SK-N-SH treated with all-trans-retinoic acid at 6 μM for 48 hours (cell line): ENCODE measurements around the gene SMOC1.

Experiments
- ATAC-seq: fragments of 200-7000 bp; cut with Tn5 transposase; 3 replicates; pipeline ENCODE4 v1.9.1; 2020; ENCODE audit warnings: mild to moderate bottlenecking, moderate library complexity
- ARNTL ChIP-seq: fragments of 450-650 bp; formaldehyde crosslinking; IDR thresholded peaks from 2 replicates; pipeline ENCODE4 v1.5.0; 2020; ENCODE audit warnings: low read depth, mild to moderate bottlenecking, moderate library complexity, borderline replicate concordance
- BACH2 ChIP-seq: fragments of 250-450 bp; sonication (Bioruptor Pico); IDR thresholded peaks from 2 replicates; pipeline ENCODE4 v1.9.0; 2021; ENCODE audit warnings: mild to moderate bottlenecking, borderline replicate concordance
- CREB5 ChIP-seq: fragments of 250-450 bp; sonication (Bioruptor Pico); IDR thresholded peaks from 2 replicates; pipeline ENCODE4 v1.5.1; 2020; ENCODE audit warnings: low read depth, mild to moderate bottlenecking, moderate library complexity
- CSDC2 ChIP-seq: fragments of 250-450 bp; sonication (Bioruptor Pico); IDR thresholded peaks from 2 replicates; pipeline ENCODE4 v1.5.0; 2020; ENCODE audit warnings: mild to moderate bottlenecking, moderate library complexity
- CSRNP3 ChIP-seq: fragments of 250-450 bp; sonication (Bioruptor Pico); IDR thresholded peaks from 2 replicates; pipeline ENCODE4 v1.5.1; 2021; ENCODE audit warnings: mild to moderate bottlenecking, moderate library complexity
- ESRRG ChIP-seq: fragments of 250-450 bp; sonication (Bioruptor Pico); IDR thresholded peaks from 2 replicates; pipeline ENCODE4 v1.6.1; 2021; ENCODE audit warnings: mild to moderate bottlenecking
- GLIS3 ChIP-seq: fragments of 250-450 bp; sonication (Bioruptor Pico); IDR thresholded peaks from 2 replicates; pipeline ENCODE4 v1.5.0; 2020; ENCODE audit warnings: mild to moderate bottlenecking, moderate library complexity
- ISL1 ChIP-seq: fragments of 250-450 bp; sonication (Bioruptor Pico); IDR thresholded peaks from 2 replicates; pipeline ENCODE4 v2.1.2; 2022; ENCODE audit warnings: mild to moderate bottlenecking, moderate library complexity
- OSR1 ChIP-seq: fragments of 250-450 bp; sonication (Bioruptor Pico); IDR thresholded peaks from 2 replicates; pipeline ENCODE4 v1.8.0; 2022; ENCODE audit warnings: moderate library complexity, mild to moderate bottlenecking, inconsistent platforms
- PATZ1 ChIP-seq: fragments of 250-450 bp; sonication (Bioruptor Pico); IDR thresholded peaks from 2 replicates; pipeline ENCODE4 v1.8.0; 2020; ENCODE audit warnings: mild to moderate bottlenecking, moderate library complexity, borderline replicate concordance
- POU6F1 ChIP-seq: fragments of 250-450 bp; sonication (Bioruptor Pico); IDR thresholded peaks from 2 replicates; pipeline ENCODE4 v1.8.0; 2021; ENCODE audit warnings: low read depth, mild to moderate bottlenecking, moderate library complexity, borderline replicate concordance
- PPARA ChIP-seq: fragments of 250-450 bp; sonication (Bioruptor Pico); IDR thresholded peaks from 2 replicates; pipeline ENCODE4 v1.5.0; 2020; ENCODE audit warnings: mild to moderate bottlenecking, borderline replicate concordance
- RARB ChIP-seq: fragments of 250-450 bp; sonication (Bioruptor Pico); IDR thresholded peaks from 2 replicates; pipeline ENCODE4 v1.8.0; 2021; ENCODE audit warnings: mild to moderate bottlenecking, moderate library complexity
- TCF4 ChIP-seq: fragments of 250-450 bp; sonication (Bioruptor Pico); IDR thresholded peaks from 2 replicates; pipeline ENCODE4 v1.8.0; 2021; ENCODE audit warnings: mild to moderate bottlenecking, moderate library complexity, borderline replicate concordance
- TOX ChIP-seq: fragments of 250-450 bp; sonication (Bioruptor Pico); IDR thresholded peaks from 2 replicates; pipeline ENCODE4 v1.8.0; 2021; ENCODE audit warnings: mild to moderate bottlenecking, moderate library complexity, borderline replicate concordance
- TSHZ2 ChIP-seq: fragments of 250-450 bp; sonication (Bioruptor Pico); IDR thresholded peaks from 2 replicates; pipeline ENCODE4 v1.5.0; 2020; ENCODE audit warnings: mild to moderate bottlenecking, moderate library complexity
- ZC3H10 ChIP-seq: fragments of 250-450 bp; sonication (Bioruptor Pico); IDR thresholded peaks from 2 replicates; pipeline ENCODE4 v1.5.1; 2021; ENCODE audit warnings: mild to moderate bottlenecking, moderate library complexity
- ZFP3 ChIP-seq: fragments of 250-450 bp; sonication (Bioruptor Pico); IDR thresholded peaks from 2 replicates; pipeline ENCODE4 v1.5.0; 2020; ENCODE audit warnings: mild to moderate bottlenecking, moderate library complexity
- ZNF565 ChIP-seq: fragments of 450-650 bp; formaldehyde crosslinking; conservative IDR thresholded peaks from 2 replicates; pipeline ENCODE4 v1.5.0; 2020; ENCODE audit warnings: low read depth, mild to moderate bottlenecking, moderate library complexity
- ZNF70 ChIP-seq: fragments of 450-650 bp; formaldehyde crosslinking; IDR thresholded peaks from 2 replicates; pipeline ENCODE4 v1.5.0; 2020; ENCODE audit warnings: mild to moderate bottlenecking, moderate library complexity
- ZNF8 ChIP-seq: fragments of 450-650 bp; formaldehyde crosslinking; IDR thresholded peaks from 2 replicates; pipeline ENCODE4 v1.5.0; 2020; ENCODE audit warnings: mild to moderate bottlenecking, moderate library complexity

Gene SMOC1

GRCh38 chr14:69987406-69988121 lies 108.3 kb downstream of the SMOC1 start:
- ATAC-seq, result no peak
- TF ChIP-seq TSHZ2 (CRISPR knock-in tag) (no peak), ZFP3 (CRISPR knock-in tag) (no peak), BACH2 (CRISPR knock-in tag) (no peak), ZNF565 (CRISPR knock-in tag) (no peak), RARB (no peak), OSR1 (no peak), ESRRG (CRISPR knock-in tag) (no peak), PATZ1 (no peak), TOX (CRISPR knock-in tag) (no peak), ARNTL (CRISPR knock-in tag) (no peak), CSDC2 (CRISPR knock-in tag) (no peak), TCF4 (CRISPR knock-in tag) (no peak), ZNF70 (CRISPR knock-in tag) (no peak), CSRNP3 (CRISPR knock-in tag) (no peak), ZC3H10 (CRISPR knock-in tag) (no peak), ZNF8 (CRISPR knock-in tag) (no peak), CREB5 (CRISPR knock-in tag) (no peak), POU6F1 (no peak), ISL1 (CRISPR knock-in tag) (no peak)

- ATAC-seq, result no peak
- TF ChIP-seq TOX (CRISPR knock-in tag), result no peak
- no peak for TF ChIP-seq CREB5 (CRISPR knock-in tag)
- no peak for TF ChIP-seq POU6F1
- TF ChIP-seq BACH2 (CRISPR knock-in tag), result no peak
- no peak for TF ChIP-seq OSR1
- no peak for TF ChIP-seq GLIS3 (CRISPR knock-in tag)
- TF ChIP-seq ZC3H10 (CRISPR knock-in tag), result no peak
- no peak for TF ChIP-seq TSHZ2 (CRISPR knock-in tag)
- no peak for TF ChIP-seq CSDC2 (CRISPR knock-in tag)
- TF ChIP-seq PPARA, result no peak
- no peak for TF ChIP-seq RARB
- TF ChIP-seq PATZ1, result no peak
- no peak for TF ChIP-seq ESRRG (CRISPR knock-in tag)
These were observed 109.8 kb downstream of the SMOC1 start for GRCh38 chr14:69988979-69989378.
